K562 (cell line): ENCODE measurements around the gene RACK1. TPM values are rescaled to one million over a fixed set of nuclear protein-coding genes. Genes with fewer than 3 reads are reported as not detected.

ENCODE experiments used
- ARNT ChIP-seq, 2 experiments: fragments of 450-650 bp; IDR thresholded peaks; 2 replicates each; pipeline ENCODE4 v1.6.1; 2016; ENCODE audit warnings: mild to moderate bottlenecking in 1 of 2
- BCLAF1 ChIP-seq, 2 experiments: fragments of 450-650 bp in 1 of 2; IDR thresholded peaks; 2 replicates each; pipeline ENCODE4 v1.6.1; 2011 to 2017; ENCODE audit warnings: low read depth in 2 of 2, antibody characterized with exemption in 1 of 2, borderline replicate concordance in 1 of 2, low read length in 1 of 2, mild to moderate bottlenecking in 1 of 2, mixed read lengths in 1 of 2; ENCODE audit not compliant: control insufficient read depth in 1 of 2
- CREB3L1 ChIP-seq: fragments of 450-650 bp; IDR thresholded peaks from 2 replicates; pipeline ENCODE4 v1.6.1; 2014; ENCODE audit warnings: low read depth, mild to moderate bottlenecking, moderate library complexity, borderline replicate concordance
- ERF ChIP-seq: fragments of 450-650 bp; formaldehyde crosslinking; IDR thresholded peaks from 2 replicates; pipeline ENCODE4 v1.4.0; 2020; ENCODE audit warnings: mild to moderate bottlenecking, mixed read lengths
- ESRRA ChIP-seq: fragments of 450-650 bp; IDR thresholded peaks from 2 replicates; pipeline ENCODE4 v1.6.1; 2014; ENCODE audit warnings: low read depth, mild to moderate bottlenecking, moderate library complexity, borderline replicate concordance
- FIP1L1 ChIP-seq: fragments of 200-400 bp; formaldehyde crosslinking; IDR thresholded peaks from 2 replicates; pipeline ENCODE4 v1.6.1; 2018; ENCODE audit warnings: mild to moderate bottlenecking, low read depth, low read length; ENCODE audit not compliant: poor library complexity, severe bottlenecking
- FOS ChIP-seq: IDR thresholded peaks from 3 replicates; pipeline ENCODE4 v1.6.1; 2011; ENCODE audit not compliant: insufficient read length; ENCODE audit errors: extremely low read depth
- FOXP1 ChIP-seq: sonication (generic); formaldehyde crosslinking; IDR thresholded peaks from 2 replicates; pipeline ENCODE4 v1.8.0; 2022; ENCODE audit warnings: mild to moderate bottlenecking, missing genetic modification reagents
- GABPA ChIP-seq: fragments of 200-800 bp; sonication (Bioruptor generic); conservative IDR thresholded peaks from 2 replicates; pipeline ENCODE4 v1.6.1; 2016; ENCODE audit warnings: low read depth, missing genetic modification characterization, missing compliant biosample characterization
- GTF2F1 ChIP-seq: IDR thresholded peaks from 2 replicates; pipeline ENCODE4 v1.6.1; 2011; ENCODE audit warnings: low read depth, low read length, improper control_type of control experiment
- KDM2B ChIP-seq: fragments of 250-450 bp; sonication (Bioruptor Pico); IDR thresholded peaks from 2 replicates; pipeline ENCODE4 v1.8.0; 2021; ENCODE audit warnings: mild to moderate bottlenecking, moderate library complexity
- NR1H2 ChIP-seq: sonication (generic); formaldehyde crosslinking; IDR thresholded peaks from 2 replicates; pipeline ENCODE4 v1.4.0; 2020; ENCODE audit warnings: mild to moderate bottlenecking, missing genetic modification reagents
- NR2C1 ChIP-seq, 2 experiments: fragments of 450-650 bp; IDR thresholded peaks; 2 replicates each; pipeline ENCODE4 v1.6.1; 2017; ENCODE audit warnings: mild to moderate bottlenecking in 2 of 2, antibody characterized with exemption in 1 of 2, inconsistent platforms in 1 of 2, missing compliant biosample characterization in 1 of 2, missing genetic modification characterization in 1 of 2
- PHF20 ChIP-seq: fragments of 450-650 bp; IDR thresholded peaks from 2 replicates; pipeline ENCODE4 v1.6.1; 2018; ENCODE audit not compliant: partially characterized antibody
- SIN3A ChIP-seq, 2 experiments: fragments of 150-350 bp in 1 of 2; IDR thresholded peaks; 2 replicates each; pipeline ENCODE4 v1.6.1; 2011 to 2016; ENCODE audit warnings: borderline replicate concordance in 2 of 2, low read depth in 2 of 2, low read length in 2 of 2, mild to moderate bottlenecking in 2 of 2, moderate library complexity in 2 of 2; ENCODE audit not compliant: control insufficient read depth in 1 of 2
- TAF1 ChIP-seq: IDR thresholded peaks from 2 replicates; pipeline ENCODE4 v1.6.1; 2011; ENCODE audit warnings: mild to moderate bottlenecking, low read length, moderate library complexity; ENCODE audit not compliant: insufficient read depth, control insufficient read depth, severe bottlenecking; ENCODE audit errors: extremely low read depth
- TEAD1 ChIP-seq, 2 experiments: fragments of 450-650 bp in 1 of 2; sonication (generic) in 1 of 2; formaldehyde crosslinking; IDR thresholded peaks; 2 replicates each; pipeline versions ENCODE4 v1.4.0 to v1.8.0; 2020 to 2022; ENCODE audit warnings: mild to moderate bottlenecking in 2 of 2, missing genetic modification reagents in 1 of 2
- ZBTB1 ChIP-seq: sonication (generic); formaldehyde crosslinking; IDR thresholded peaks from 2 replicates; pipeline ENCODE4 v1.8.1; 2023; ENCODE audit warnings: missing genetic modification reagents, low read depth, mild to moderate bottlenecking, borderline replicate concordance
- ZNF511 ChIP-seq: sonication (generic); formaldehyde crosslinking; IDR thresholded peaks from 2 replicates; pipeline ENCODE4 v1.8.0; 2022; ENCODE audit warnings: mild to moderate bottlenecking, missing genetic modification reagents
- ZNF589 ChIP-seq: fragments of 200-800 bp; sonication (Bioruptor generic); IDR thresholded peaks from 2 replicates; pipeline ENCODE4 v1.6.1; 2016; ENCODE audit warnings: low read depth, missing genetic modification characterization, missing compliant biosample characterization
- ZNF644 ChIP-seq: fragments of 200-800 bp; sonication (Bioruptor generic); IDR thresholded peaks from 2 replicates; pipeline ENCODE4 v1.6.1; 2016; ENCODE audit warnings: low read depth, missing genetic modification characterization, missing compliant biosample characterization
- polyA plus RNA-seq, 8 experiments: library from polyadenylated mRNA; depleted of rRNA in 4 of 8; stranded (reverse) in 5 of 8; unstranded in 3 of 8; fragments of >200 nt; fragmentation: Nextera tagmentation in 2 of 8; fragmentation: Illumina TruSeq in 1 of 8; extraction: Ambion mirVana in 2 of 8; extraction: Trizol in 1 of 8; gene quantifications; 2 replicates each; pipeline versions ENCODE4 v1.2.1 to v1.2.3, GENCODE V29; 2011 to 2014; ENCODE audit warnings: inconsistent platforms in 1 of 8, missing spikeins in 1 of 8
- total RNA-seq, 7 experiments: library from RNA; depleted of rRNA in 6 of 7; stranded (reverse); fragments of >200 nt in 6 of 7; fragmentation: Illumina TruSeq in 2 of 7; extraction: Trizol in 2 of 7; gene quantifications; 2 replicates each; pipeline versions ENCODE4 v1.2.1 to v1.2.3, GENCODE V29; 2011 to 2021; ENCODE audit warnings: low replicate concordance in 1 of 7

The RACK1 gene
- total and polyA plus RNA-seq, 9 of the 15 experiments (the other 6 are each of a cell fraction or from before 2014, with no cell fraction given): 2,303 to 5,311 (median 3,833) TPM

- no peak for TF ChIP-seq TAF1
- TF ChIP-seq ZNF644 (tag): peak; percentile 70; the same call in 1 of the 2 replicates
- TF ChIP-seq BCLAF1 (IDR thresholded peaks at IDR 0.05; ENCODE audit: borderline replicate concordance in 1 of 2, control insufficient read depth in 1 of 2, low read depth in 2 of 2, low read length in 1 of 2): peak in 1 of 2 experiments; percentile 82; a peak in 1 of 4 replicates
- no peak; the same call in 1 of the 2 replicates for TF ChIP-seq ZNF511 (CRISPR knock-in tag)
- TF ChIP-seq GTF2F1: peak; percentile 53; the same call in 1 of the 2 replicates
- peak; percentile 44 for TF ChIP-seq FIP1L1
- peak; percentile 28; the same call in 1 of the 2 replicates for TF ChIP-seq KDM2B (CRISPR knock-in tag)
- TF ChIP-seq FOS: peak; percentile 2
- peak; percentile 83 for TF ChIP-seq ESRRA
- no peak for TF ChIP-seq NR1H2
- no peak for TF ChIP-seq NR2C1 (IDR thresholded peaks at IDR 0.05)
- TF ChIP-seq NR2C1 (tag; IDR thresholded peaks at IDR 0.05): peak; percentile 67
- TF ChIP-seq SIN3A (IDR thresholded peaks at IDR 0.05; ENCODE audit: borderline replicate concordance in 2 of 2, control insufficient read depth in 1 of 2, low read depth in 2 of 2, low read length in 2 of 2): peak; percentile 56 to 80; a peak in 2 of 4 replicates
- peak; percentile 95 for TF ChIP-seq CREB3L1
- peak; percentile 66 to 74; a peak in 1 of 4 replicates for TF ChIP-seq ARNT (IDR thresholded peaks at IDR 0.05)
- peak; percentile 41 for TF ChIP-seq PHF20
- peak; percentile 76 for TF ChIP-seq ZNF589 (CRISPR knock-in tag)
- no peak; the same call in 1 of the 2 replicates for TF ChIP-seq ZBTB1 (CRISPR knock-in tag)
- peak; percentile 76; the same call in 1 of the 2 replicates for TF ChIP-seq ERF (CRISPR knock-in tag)
- peak; percentile 76 for TF ChIP-seq GABPA
- TF ChIP-seq TEAD1 (CRISPR knock-in tag; IDR thresholded peaks at IDR 0.05): 0 out of 4 replicates have a peak, but pooled peaks of 1 of the 2 experiments have one; percentile 5
- TF ChIP-seq FOXP1: peak; percentile 96; the same call in 1 of the 2 replicates
Observed at GRCh38 chr5:181191526-181192336, 52.0 kb downstream of the RACK1 start (continued).
